Fibroblast of lung (primary cell): Measurements from ENCODE around the gene ADAMTS6.

Experiments used
- CTCF ChIP-seq, 2 donors: IDR thresholded peaks in 1 of 2; conservative IDR thresholded peaks in 1 of 2; 1 replicate in 1 of 2; 2 replicates in 1 of 2; pipeline ENCODE4 v1.5.1; 2011 to 2012; ENCODE audit warnings: low read length in 2 of 2, control low read depth in 1 of 2, inconsistent platforms in 1 of 2, low read depth in 1 of 2, mild to moderate bottlenecking in 1 of 2
- EZH2 ChIP-seq: IDR thresholded peaks from 2 replicates; pipeline ENCODE4 v1.5.1; 2012; ENCODE audit warnings: low read length, control low read depth, mild to moderate bottlenecking; ENCODE audit errors: missing control alignments

- no peak for TF ChIP-seq CTCF (conservative IDR thresholded peaks at IDR 0.05 in 1 of 2, IDR thresholded peaks at IDR 0.05 in 1 of 2; ENCODE audit: low read depth in 1 of 2, low read length in 2 of 2)
- TF ChIP-seq EZH2: no peak
Observed at GRCh38 chr5:65103756-65104440, 377.8 kb downstream of the ADAMTS6 start.
